ACHN (cell line): Measurements from ENCODE around the gene CLINT1.
"Not testable (repeated sequence)": the region's sequence is repeated elsewhere in the genome, so short reads cannot be mapped to it uniquely, and the experiment has no call there.

Experiments used
- DNase-seq: peaks from one replicate; pipeline ENCODE4 v3.0.0-alpha.2; 2015
- in situ Hi-C: cut with HindIII; loops from 2 replicates; pipeline ENCODE4 v1.10.0; 2017; ENCODE audit warnings: low sequenced_read_pairs, low pct_ligation_motif_present, low pct_unique_long_range_greater_than_20kb

CLINT1 gene

GRCh38 chr5:157858527-157859226, at the start of gene CLINT1:
Gene CLINT1 (minus strand): TSS chr5:157859145. CDS start chr5:157858970, 175 bp downstream.
- in situ Hi-C loops = no loop called here
- peak; percentile 89 for DNase-seq

- in situ Hi-C loops = no loop called here
- no peak for DNase-seq
Observed at GRCh38 chr5:157908459-157908858, 49.5 kb upstream of the CLINT1 start.

GRCh38 chr5:157907479-157907878, 48.5 kb upstream of the CLINT1 start:
- in situ Hi-C loops = no loop called here
- no peak for DNase-seq

GRCh38 chr5:157903117-157903450, 44.1 kb upstream of the CLINT1 start:
- no peak for DNase-seq
- in situ Hi-C loops = no loop called here

GRCh38 chr5:157902449-157903116, 43.6 kb upstream of the CLINT1 start:
- in situ Hi-C loops = no loop called here
- no peak for DNase-seq

GRCh38 chr5:157900644-157901043, 41.7 kb upstream of the CLINT1 start:
- in situ Hi-C loops = no loop called here
- no peak for DNase-seq

- in situ Hi-C loops = no loop called here
- no peak for DNase-seq
Observed at GRCh38 chr5:157893611-157894010, 34.7 kb upstream of the CLINT1 start.

GRCh38 chr5:157892974-157893373, 34.0 kb upstream of the CLINT1 start:
- no peak for DNase-seq

GRCh38 chr5:157890836-157891597, 32.1 kb upstream of the CLINT1 start:
- DNase-seq = peak; percentile 8
- in situ Hi-C loops = no loop called here

More at GRCh38 chr5:157892974-157893373, 34.0 kb upstream of the CLINT1 start:
- in situ Hi-C loops = no loop called here

- in situ Hi-C loops = no loop called here
- no peak for DNase-seq
Observed at GRCh38 chr5:157888814-157889532, 30.0 kb upstream of the CLINT1 start.

- in situ Hi-C loops = no loop called here
- DNase-seq = no peak
Observed at GRCh38 chr5:157886796-157887380, 27.9 kb upstream of the CLINT1 start.

GRCh38 chr5:157885051-157885450, 26.1 kb upstream of the CLINT1 start:
- in situ Hi-C loops, DNase-seq: not testable (repeated sequence)

- in situ Hi-C loops, DNase-seq: not testable (repeated sequence)
Observed at GRCh38 chr5:157881498-157881897, 22.6 kb upstream of the CLINT1 start.

- no peak for DNase-seq
- in situ Hi-C loops = no loop called here
Observed at GRCh38 chr5:157877821-157878220, 18.9 kb upstream of the CLINT1 start.

GRCh38 chr5:157874861-157875260, 15.9 kb upstream of the CLINT1 start:
- in situ Hi-C loops = no loop called here
- no peak for DNase-seq

- in situ Hi-C loops = no loop called here
- peak; percentile 69 for DNase-seq
Observed at GRCh38 chr5:157870837-157871834, 12.2 kb upstream of the CLINT1 start.

- no peak for DNase-seq
- in situ Hi-C loops = no loop called here
Observed at GRCh38 chr5:157867751-157868387, 8.9 kb upstream of the CLINT1 start.
